Measurements from ENCODE around the gene SORBS1. TPM values are rescaled to one million over a fixed set of nuclear protein-coding genes. Genes with fewer than 3 reads are reported as not detected.
A peak's percentile ranks its signal among the peaks of the same experiment; 100 is the strongest.

SORBS1 gene
- total and polyA plus RNA-seq, 8 donors = 11.4 to 25.6 (median 16.8) TPM

- ATAC-seq = peak; percentile 94 to 98 (median 96)
- H3K9me3 ChIP-seq = no peaks in the 10 kb centered on the region
- H3K4me1 ChIP-seq = peaks cover 7 to 28% (median 14%) of the 10 kb centered on the region in 3 donors
- H3K36me3 ChIP-seq = peaks cover 0 to 21% (median 3%) of the 10 kb centered on the region in 3 donors
- H3K4me3 ChIP-seq = no peak overlapping the region
- DNase-seq = peak in 3 of 6 donors; percentile 31 to 60 (median 32)
- TF ChIP-seq, protein P1, sequence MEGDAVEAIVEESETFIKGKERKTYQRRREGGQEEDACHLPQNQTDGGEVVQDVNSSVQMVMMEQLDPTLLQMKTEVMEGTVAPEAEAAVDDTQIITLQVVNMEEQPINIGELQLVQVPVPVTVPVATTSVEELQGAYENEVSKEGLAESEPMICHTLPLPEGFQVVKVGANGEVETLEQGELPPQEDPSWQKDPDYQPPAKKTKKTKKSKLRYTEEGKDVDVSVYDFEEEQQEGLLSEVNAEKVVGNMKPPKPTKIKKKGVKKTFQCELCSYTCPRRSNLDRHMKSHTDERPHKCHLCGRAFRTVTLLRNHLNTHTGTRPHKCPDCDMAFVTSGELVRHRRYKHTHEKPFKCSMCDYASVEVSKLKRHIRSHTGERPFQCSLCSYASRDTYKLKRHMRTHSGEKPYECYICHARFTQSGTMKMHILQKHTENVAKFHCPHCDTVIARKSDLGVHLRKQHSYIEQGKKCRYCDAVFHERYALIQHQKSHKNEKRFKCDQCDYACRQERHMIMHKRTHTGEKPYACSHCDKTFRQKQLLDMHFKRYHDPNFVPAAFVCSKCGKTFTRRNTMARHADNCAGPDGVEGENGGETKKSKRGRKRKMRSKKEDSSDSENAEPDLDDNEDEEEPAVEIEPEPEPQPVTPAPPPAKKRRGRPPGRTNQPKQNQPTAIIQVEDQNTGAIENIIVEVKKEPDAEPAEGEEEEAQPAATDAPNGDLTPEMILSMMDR (IDR thresholded peaks at IDR 0.05) = no peak
- H3K27ac ChIP-seq = peak overlapping the region; percentile 44 to 89 (median 64)
- FAIRE-seq = peak; percentile 98
- WGBS, 2 donors = 26 to 29% methylated on average over 1 of the region's 1 CpG
- intact Hi-C loops (cut with DNase I) = no loop called here
- no peaks in the 10 kb centered on the region for H3K27me3 ChIP-seq
Measured at GRCh38 chr10:95266674-95267095, 294.5 kb downstream of the SORBS1 start.

GRCh38 chr10:95265572-95265971 is 295.6 kb downstream of the SORBS1 start:
- DNase-seq = no peak
- intact Hi-C loops (cut with DNase I) = no loop called here
- FAIRE-seq = no peak
- TF ChIP-seq, protein P1 (IDR thresholded peaks at IDR 0.05) = no peak
- no peaks in the 10 kb centered on the region for H3K27me3 ChIP-seq
- H3K4me3 ChIP-seq = no peak overlapping the region
- no peaks in the 10 kb centered on the region for H3K9me3 ChIP-seq
- peaks cover 0 to 17% (median 3%) of the 10 kb centered on the region in 3 donors for H3K36me3 ChIP-seq
- H3K4me1 ChIP-seq = peaks cover 7 to 33% (median 14%) of the 10 kb centered on the region in 3 donors
- ATAC-seq = no peak
- peak overlapping the region in 2 of 4 donors; percentile 84 to 89 for H3K27ac ChIP-seq
- WGBS, 2 donors = 94 to 98% methylated on average over 8 of the region's 8 CpGs

GRCh38 chr10:95264227-95265051 is 296.7 kb downstream of the SORBS1 start:
- WGBS, 2 donors = 75% methylated on average over 6 of the region's 6 CpGs
- Histone ChIP-seq H3K4me3 (no peak overlapping the region), H3K36me3 (peaks cover 0 to 13% (median 3%) of the 10 kb centered on the region in 3 donors), H3K27ac (peak overlapping the region in 1 of 4 donors; percentile 7), H3K9me3 (no peaks in the 10 kb centered on the region), H3K27me3 (no peaks in the 10 kb centered on the region), H3K4me1 (peaks cover 7 to 33% (median 14%) of the 10 kb centered on the region in 3 donors)
- FAIRE-seq = no peak
- DNase-seq = no peak
- intact Hi-C loops (cut with DNase I) = no loop called here
- no peak for ATAC-seq
- TF ChIP-seq, protein P1 (IDR thresholded peaks at IDR 0.05) = no peak

DNA sequence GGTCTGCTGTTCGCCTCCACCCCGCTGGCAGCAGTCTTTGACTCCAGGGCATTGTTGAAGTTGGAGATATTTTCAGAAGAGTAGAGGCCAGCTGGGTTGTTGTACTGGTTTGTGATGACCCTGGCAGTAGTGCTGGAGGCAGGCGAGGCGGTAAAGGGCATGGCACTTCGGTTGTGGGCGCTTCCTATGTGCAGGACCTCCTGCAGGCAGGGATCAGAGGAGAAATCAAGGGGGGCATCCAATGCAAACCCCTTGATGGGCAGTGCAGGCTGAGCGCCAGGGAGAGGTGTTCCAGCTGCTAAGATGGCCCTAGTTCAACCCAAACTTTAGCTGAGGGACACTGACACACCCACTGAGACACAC is 297.3 kb downstream of the SORBS1 start:
- DNase-seq = no peak
- Histone ChIP-seq H3K27me3 (no peaks in the 10 kb centered on the region), H3K9me3 (no peaks in the 10 kb centered on the region), H3K4me1 (peaks cover 7 to 33% (median 14%) of the 10 kb centered on the region in 3 donors), H3K27ac (no peak overlapping the region), H3K4me3 (no peak overlapping the region), H3K36me3 (peaks cover 0 to 15% (median 3%) of the 10 kb centered on the region in 3 donors)
- TF ChIP-seq, protein P1 (IDR thresholded peaks at IDR 0.05) = no peak
- no peak for FAIRE-seq
- intact Hi-C loops (cut with DNase I) = no loop called here
- no peak for ATAC-seq
- WGBS, 2 donors = 83 to 90% methylated on average over 7 of the region's 7 CpGs

All from pancreas (tissue), 10 donors.